Heart left ventricle (tissue), 13 donors: ENCODE results near the gene DUXB.

Experiments
- POLR2A ChIP-seq, 2 donors: fragments of 450-650 bp; IDR thresholded peaks; one replicate each; pipeline ENCODE4 v1.6.1; 2017; ENCODE audit warnings: antibody characterized with exemption in 2 of 2, mild to moderate bottlenecking in 2 of 2, moderate library complexity in 2 of 2
- TF ChIP-seq, protein P1 (sequence below), 12 donors: fragments of 200-600 bp; sonication (generic) in 4 of 12; IDR thresholded peaks; one replicate each; pipeline versions ENCODE4 v1.5.0 to v1.8.0; 2018 to 2022; ENCODE audit warnings: antibody characterized with exemption in 12 of 12, mild to moderate bottlenecking in 5 of 12
- donor health status: ischemic (EF 13 %, LVEDD 7.1; RV severe dilation, severe dysfunction).
- donor health status: DM: no; HTN: yes; CAD: no.
- donor health status: DM: no; HTN: no; CAD: no.
- donor health status: ischemic (EF 25% LVEDD 6.9; RV normal size, moderate dysfunction).
- donor health status: ischemic (EF 25% LVEDD 5.7; RV mildly dilated, moderate dysfunction).
- donor health status: ischemic (EF 35%, LVEDD 5.7; RV mildly dilated, moderate dysfunction).
- donor health status: nonischemic (EF 11% LVEDD 7.7; RV severe dilation, severe dysfunction).
- donor health status: DM: yes; HTN: yes; CAD: no.
- donor health status: PGD.
- donor health status: ischemic (EF 29% LVEDD 5.4; RV normal size, mild dysfunction).
- donor health status: nonischemic (EF 23%, LVEDD 6.1; RV moderate dilation, normal function).

DNA sequence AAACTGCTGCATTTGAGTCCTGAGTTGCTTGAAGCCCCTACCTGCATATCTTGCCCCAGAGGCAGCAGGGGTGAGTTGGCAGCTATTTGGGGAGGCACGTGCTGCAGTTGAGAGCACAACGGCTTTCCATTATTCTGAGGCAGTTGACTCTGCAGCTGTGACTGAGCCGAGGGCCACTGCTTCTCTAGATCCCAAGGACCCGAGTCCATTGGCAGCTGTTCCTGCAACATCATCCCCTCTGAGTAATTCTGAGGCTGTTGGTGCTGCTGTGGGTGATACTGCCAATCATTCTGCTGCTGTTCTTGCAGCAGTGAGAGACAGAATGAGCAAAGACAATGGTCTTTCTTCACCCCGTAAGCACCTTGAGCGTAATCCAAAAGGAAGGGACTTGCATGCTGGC is 40.9 kb downstream of the DUXB start:
- TF ChIP-seq, protein P1, sequence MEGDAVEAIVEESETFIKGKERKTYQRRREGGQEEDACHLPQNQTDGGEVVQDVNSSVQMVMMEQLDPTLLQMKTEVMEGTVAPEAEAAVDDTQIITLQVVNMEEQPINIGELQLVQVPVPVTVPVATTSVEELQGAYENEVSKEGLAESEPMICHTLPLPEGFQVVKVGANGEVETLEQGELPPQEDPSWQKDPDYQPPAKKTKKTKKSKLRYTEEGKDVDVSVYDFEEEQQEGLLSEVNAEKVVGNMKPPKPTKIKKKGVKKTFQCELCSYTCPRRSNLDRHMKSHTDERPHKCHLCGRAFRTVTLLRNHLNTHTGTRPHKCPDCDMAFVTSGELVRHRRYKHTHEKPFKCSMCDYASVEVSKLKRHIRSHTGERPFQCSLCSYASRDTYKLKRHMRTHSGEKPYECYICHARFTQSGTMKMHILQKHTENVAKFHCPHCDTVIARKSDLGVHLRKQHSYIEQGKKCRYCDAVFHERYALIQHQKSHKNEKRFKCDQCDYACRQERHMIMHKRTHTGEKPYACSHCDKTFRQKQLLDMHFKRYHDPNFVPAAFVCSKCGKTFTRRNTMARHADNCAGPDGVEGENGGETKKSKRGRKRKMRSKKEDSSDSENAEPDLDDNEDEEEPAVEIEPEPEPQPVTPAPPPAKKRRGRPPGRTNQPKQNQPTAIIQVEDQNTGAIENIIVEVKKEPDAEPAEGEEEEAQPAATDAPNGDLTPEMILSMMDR (IDR thresholded peaks at IDR 0.05), result no peak
- no peak for TF ChIP-seq POLR2A (IDR thresholded peaks at IDR 0.05)
